ENCODE measurements around the gene SH2D6. TPM values are rescaled to one million over a fixed set of nuclear protein-coding genes. Genes with fewer than 3 reads are reported as not detected.
A peak's percentile ranks its signal among the peaks of the same experiment; 100 is the strongest.

SH2D6 gene
- polyA plus RNA-seq, 3 donors = not detected

DNA sequence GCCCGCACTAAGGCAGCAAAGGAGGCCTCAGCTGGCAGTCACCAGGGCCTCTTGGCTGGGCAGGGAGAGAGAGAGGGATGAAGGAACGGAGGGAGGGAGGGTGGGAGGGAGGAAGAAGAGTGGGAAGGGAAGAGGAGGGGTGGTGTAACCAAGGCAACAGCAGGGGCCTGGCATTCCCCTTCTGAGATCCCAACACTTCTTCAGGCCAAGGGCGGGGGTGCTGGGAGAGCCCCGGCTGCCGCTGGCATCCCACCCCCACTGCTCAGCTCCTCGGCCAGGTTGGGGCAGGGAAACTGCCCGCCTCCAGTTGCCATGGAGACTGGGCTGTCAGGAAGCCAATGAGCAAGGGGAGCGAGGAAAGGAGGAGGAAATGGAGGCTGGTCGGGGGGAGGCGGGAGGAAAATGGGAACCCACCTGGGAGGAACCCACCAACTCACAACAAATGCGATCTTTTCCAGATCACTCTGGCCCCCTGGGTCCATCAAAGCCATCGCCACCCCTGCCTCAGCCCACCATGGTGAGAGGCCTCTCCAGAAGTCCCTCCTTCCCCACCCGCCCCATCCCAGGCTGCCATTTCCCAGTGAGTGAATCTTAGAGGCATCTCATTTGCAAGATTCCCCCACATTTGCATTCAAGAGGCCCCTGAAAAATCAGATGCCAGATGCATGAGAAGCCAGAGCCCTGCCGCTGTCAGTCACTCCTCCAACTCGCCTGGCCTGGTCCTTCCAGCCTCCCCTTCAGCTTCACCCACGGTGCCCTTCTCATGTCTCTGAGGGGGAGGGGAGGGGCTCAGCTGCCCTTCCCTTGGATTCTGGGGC is 12.4 kb downstream of the SH2D6 start:
- 89% methylated on average over 6 of the region's 16 CpGs for WGBS (ENCODE audit: insufficient coverage)
- H2AFZ ChIP-seq (ENCODE audit: insufficient read depth, low read depth, low read length, poor library complexity, severe bottlenecking) = no peak overlapping the region
- peaks cover 48 to 55% of the 10 kb centered on the region in 2 donors for H3K4me1 ChIP-seq (ENCODE audit: control insufficient read depth in 1 of 2, insufficient read depth in 2 of 2, low read length in 2 of 2)
- H4K20me1 ChIP-seq (ENCODE audit: insufficient read depth, low read length) = no peaks in the 10 kb centered on the region
- H3K36me3 Mint-ChIP-seq = peaks cover under 1 to 4% of the 10 kb centered on the region in 2 donors
- peaks cover 50% of the 10 kb centered on the region for H3K4me1 Mint-ChIP-seq
- no peak overlapping the region for H3K4me3 Mint-ChIP-seq
- no peaks in the 10 kb centered on the region for H3K9me3 ChIP-seq (replicated peaks in 1 of 2; ENCODE audit: control insufficient read depth in 1 of 2, insufficient read depth in 1 of 2, low read length in 2 of 2)
- no peak overlapping the region for H3K27ac ChIP-seq (ENCODE audit: low read depth in 1 of 2, low read length in 2 of 2)
- H3K27me3 ChIP-seq (ENCODE audit: control insufficient read depth in 2 of 2, insufficient read depth in 2 of 2, low read length in 2 of 2) = no peaks in the 10 kb centered on the region
- TF ChIP-seq, protein P1, sequence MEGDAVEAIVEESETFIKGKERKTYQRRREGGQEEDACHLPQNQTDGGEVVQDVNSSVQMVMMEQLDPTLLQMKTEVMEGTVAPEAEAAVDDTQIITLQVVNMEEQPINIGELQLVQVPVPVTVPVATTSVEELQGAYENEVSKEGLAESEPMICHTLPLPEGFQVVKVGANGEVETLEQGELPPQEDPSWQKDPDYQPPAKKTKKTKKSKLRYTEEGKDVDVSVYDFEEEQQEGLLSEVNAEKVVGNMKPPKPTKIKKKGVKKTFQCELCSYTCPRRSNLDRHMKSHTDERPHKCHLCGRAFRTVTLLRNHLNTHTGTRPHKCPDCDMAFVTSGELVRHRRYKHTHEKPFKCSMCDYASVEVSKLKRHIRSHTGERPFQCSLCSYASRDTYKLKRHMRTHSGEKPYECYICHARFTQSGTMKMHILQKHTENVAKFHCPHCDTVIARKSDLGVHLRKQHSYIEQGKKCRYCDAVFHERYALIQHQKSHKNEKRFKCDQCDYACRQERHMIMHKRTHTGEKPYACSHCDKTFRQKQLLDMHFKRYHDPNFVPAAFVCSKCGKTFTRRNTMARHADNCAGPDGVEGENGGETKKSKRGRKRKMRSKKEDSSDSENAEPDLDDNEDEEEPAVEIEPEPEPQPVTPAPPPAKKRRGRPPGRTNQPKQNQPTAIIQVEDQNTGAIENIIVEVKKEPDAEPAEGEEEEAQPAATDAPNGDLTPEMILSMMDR (IDR thresholded peaks at IDR 0.05) = no peak
- no peak overlapping the region for H3K4me3 ChIP-seq (replicated peaks in 1 of 3; ENCODE audit: low read depth in 2 of 3, low read length in 3 of 3)
- DNase-seq = no peak
- H3K27me3 Mint-ChIP-seq (ENCODE audit: low read depth in 3 of 3) = peaks cover 0 to 2% (median 0%) of the 10 kb centered on the region in 3 donors
- H3K79me2 ChIP-seq (ENCODE audit: insufficient read depth, low read length) = no peaks in the 10 kb centered on the region
- H3K4me2 ChIP-seq (replicated peaks; ENCODE audit: extremely low read depth, low read length, poor library complexity, severe bottlenecking) = no peak overlapping the region
- intact Hi-C loops (cut with micrococcal nuclease) = no loop called here
- peak overlapping the region in 1 of 7 donors; percentile 43 for H3K27ac Mint-ChIP-seq
- no peak overlapping the region for H3K9ac ChIP-seq (ENCODE audit: insufficient read depth, low read length, poor library complexity, severe bottlenecking)
- peaks cover 0 to 1% (median 0%) of the 10 kb centered on the region in 7 donors for H3K9me3 Mint-ChIP-seq
- H3K36me3 ChIP-seq (replicated peaks in 1 of 2; ENCODE audit: control insufficient read depth in 1 of 2, insufficient read depth in 2 of 2, low read length in 2 of 2) = no peaks in the 10 kb centered on the region

DNA sequence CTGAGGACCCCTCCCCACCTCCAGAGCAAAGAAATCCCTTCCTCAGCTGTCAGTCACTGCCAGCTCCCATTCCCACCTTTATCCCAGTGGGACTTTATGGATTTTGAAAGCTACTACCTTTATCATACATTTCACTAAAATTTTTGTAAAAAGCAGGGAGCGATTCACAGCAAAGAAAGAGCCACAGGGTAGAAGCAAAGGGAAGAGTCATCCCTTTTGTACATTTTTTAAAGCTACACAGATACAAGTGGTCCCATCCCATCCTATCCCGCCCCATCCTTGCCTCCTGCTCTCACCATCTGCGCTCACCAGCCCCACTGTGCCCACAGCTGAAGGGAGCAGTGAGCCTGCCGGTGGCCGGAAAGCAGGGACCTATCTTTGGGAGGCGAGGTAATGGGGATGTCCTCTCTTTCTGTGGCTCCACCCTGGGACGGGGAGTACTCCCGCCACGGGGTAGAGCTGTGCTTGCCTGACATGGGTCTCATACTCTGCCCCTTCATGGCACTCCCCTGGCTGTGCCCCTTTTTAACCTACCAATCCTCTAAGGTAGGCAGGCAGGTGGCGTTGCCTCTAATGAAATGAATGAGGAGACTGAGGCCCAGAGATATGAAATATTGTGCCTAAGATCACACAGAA is 13.2 kb downstream of the SH2D6 start:
- H3K27me3 ChIP-seq (ENCODE audit: control insufficient read depth in 2 of 2, insufficient read depth in 2 of 2, low read length in 2 of 2) = no peaks in the 10 kb centered on the region
- no peak overlapping the region for H3K4me3 ChIP-seq (replicated peaks in 1 of 3; ENCODE audit: low read depth in 2 of 3, low read length in 3 of 3)
- H4K20me1 ChIP-seq (ENCODE audit: insufficient read depth, low read length) = no peaks in the 10 kb centered on the region
- no peak overlapping the region for H3K27ac ChIP-seq (ENCODE audit: low read depth in 1 of 2, low read length in 2 of 2)
- H2AFZ ChIP-seq (ENCODE audit: insufficient read depth, low read depth, low read length, poor library complexity, severe bottlenecking) = no peak overlapping the region
- intact Hi-C loops (cut with micrococcal nuclease) = no loop called here
- Mint-ChIP-seq H3K9me3 (peaks cover 0 to 1% (median 0%) of the 10 kb centered on the region in 7 donors), H3K4me3 (no peak overlapping the region), H3K27ac (peak overlapping the region in 2 of 7 donors; percentile 35 to 43), H3K36me3 (peaks cover 0 to 2% of the 10 kb centered on the region in 2 donors), H3K4me1 (peaks cover 58% of the 10 kb centered on the region), H3K27me3 (ENCODE audit: low read depth in 3 of 3) (peaks cover 0 to 3% (median 2%) of the 10 kb centered on the region in 3 donors)
- no peak overlapping the region for H3K4me2 ChIP-seq (replicated peaks; ENCODE audit: extremely low read depth, low read length, poor library complexity, severe bottlenecking)
- H3K36me3 ChIP-seq (replicated peaks in 1 of 2; ENCODE audit: control insufficient read depth in 1 of 2, insufficient read depth in 2 of 2, low read length in 2 of 2) = no peaks in the 10 kb centered on the region
- 96% methylated on average over 3 of the region's 10 CpGs for WGBS (ENCODE audit: insufficient coverage)
- DNase-seq = no peak
- TF ChIP-seq, protein P1 (IDR thresholded peaks at IDR 0.05) = no peak
- no peaks in the 10 kb centered on the region for H3K79me2 ChIP-seq (ENCODE audit: insufficient read depth, low read length)
- H3K9ac ChIP-seq (ENCODE audit: insufficient read depth, low read length, poor library complexity, severe bottlenecking) = no peak overlapping the region
- no peaks in the 10 kb centered on the region for H3K9me3 ChIP-seq (replicated peaks in 1 of 2; ENCODE audit: control insufficient read depth in 1 of 2, insufficient read depth in 1 of 2, low read length in 2 of 2)
- H3K4me1 ChIP-seq (ENCODE audit: control insufficient read depth in 1 of 2, insufficient read depth in 2 of 2, low read length in 2 of 2) = peaks cover 55 to 63% of the 10 kb centered on the region in 2 donors

Data from CD14-positive monocyte (primary cell).